Stimulated activated CD8-positive, alpha-beta memory T cell treated with anti-CD3 and anti-CD28 coated beads, Interleukin-2, amount 100 ng/mL, for 48 hours (primary cell): ENCODE results near the gene ZNRF1.
A peak's percentile ranks its signal among the peaks of the same experiment; 100 is the strongest.
"Not testable (repeated sequence)": the region's sequence is repeated elsewhere in the genome, so short reads cannot be mapped to it uniquely, and the experiment has no call there.

Experiments used
- DNase-seq, 2 donors: peaks; one replicate each; pipeline ENCODE4 v3.0.0-alpha.2; 2020; ENCODE audit warnings: low read depth in 2 of 2

The ZNRF1 gene

DNA sequence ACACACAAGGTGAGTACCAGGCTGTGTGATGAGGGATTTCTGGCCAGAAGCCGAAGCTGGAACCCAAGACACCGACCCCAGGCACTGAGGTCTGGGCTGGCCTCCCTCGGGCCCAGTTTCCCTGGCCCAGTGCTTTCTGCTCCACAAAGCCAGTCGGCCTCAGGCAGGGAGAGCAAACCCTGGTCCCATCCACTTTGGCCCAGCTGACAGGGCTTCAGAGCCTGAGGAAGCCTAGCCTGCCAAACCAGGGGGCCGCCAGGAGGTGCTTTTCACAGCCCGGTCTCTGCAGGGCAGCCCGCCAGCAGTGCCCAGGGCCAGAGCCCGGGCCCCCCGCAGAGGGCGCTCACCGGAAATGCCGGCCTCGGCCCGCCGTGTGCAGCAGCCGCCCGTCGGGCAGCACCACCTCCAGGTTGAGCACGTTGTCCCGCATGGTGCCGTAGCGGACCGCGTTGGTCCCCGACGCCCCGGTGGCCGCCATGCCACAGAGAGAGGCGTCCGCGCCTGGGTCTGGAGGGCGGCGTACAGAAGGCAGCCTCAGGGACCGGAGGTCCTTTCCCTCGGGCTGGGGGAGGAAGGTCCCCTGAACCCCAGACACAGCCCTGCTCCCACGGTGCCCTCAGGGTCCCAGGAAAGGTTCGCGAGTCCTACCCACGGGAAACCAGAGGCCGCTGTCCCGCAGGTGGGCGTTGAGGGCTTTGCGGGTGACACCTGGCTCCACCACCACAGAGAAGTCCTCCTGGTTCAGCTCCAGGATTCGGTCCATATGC is 115.5 kb downstream of the ZNRF1 start:
- no peak for DNase-seq

GRCh38 chr16:75114946-75115825 is 116.4 kb downstream of the ZNRF1 start:
- no peak for DNase-seq

DNA sequence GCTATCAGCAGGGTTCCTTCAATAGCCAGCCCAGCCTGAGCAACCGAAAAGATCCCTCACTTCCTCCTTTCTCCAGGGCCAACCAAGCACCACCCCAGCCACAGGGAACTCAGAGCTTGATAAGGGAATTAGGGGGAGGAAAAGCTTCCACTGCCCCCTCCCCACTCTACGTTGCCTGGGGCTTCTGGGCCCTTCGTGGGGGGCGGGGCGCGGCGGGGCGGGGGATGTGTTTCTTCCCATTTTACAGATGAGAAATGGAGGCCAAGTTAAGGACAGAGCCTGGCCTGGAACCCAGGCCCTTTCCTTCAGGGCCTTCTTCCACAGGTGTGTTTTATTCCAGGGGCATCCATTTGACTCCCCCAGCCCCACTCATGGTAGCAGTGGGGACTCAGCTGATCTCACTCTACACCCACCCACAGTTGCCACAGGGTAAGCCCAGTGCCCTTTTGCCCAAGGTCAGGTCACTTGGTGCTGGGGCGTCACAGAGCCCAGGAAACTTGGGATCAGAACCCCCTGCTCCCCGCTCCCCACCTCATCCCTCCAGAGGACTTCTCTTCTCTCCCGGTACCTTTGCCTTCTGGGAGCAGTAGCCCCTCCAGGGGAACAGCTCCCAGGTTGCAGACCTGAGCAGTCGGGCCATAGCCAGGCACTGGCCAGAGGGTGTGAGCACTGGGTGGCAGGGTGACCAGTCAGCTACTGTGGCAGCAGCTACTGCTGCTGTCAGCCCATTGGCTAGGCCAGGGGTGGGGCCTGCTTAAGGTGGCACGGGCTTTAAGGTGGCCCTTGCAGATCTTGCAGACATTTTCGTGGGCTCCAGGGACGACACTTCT is 117.5 kb downstream of the ZNRF1 start, which contains the start of gene LDHD:
TSS of gene LDHD (minus strand) at position 700 of the 830 bp plus-strand sequence. CDS start at position 640, 60 bp downstream.
- no peak for DNase-seq

DNA sequence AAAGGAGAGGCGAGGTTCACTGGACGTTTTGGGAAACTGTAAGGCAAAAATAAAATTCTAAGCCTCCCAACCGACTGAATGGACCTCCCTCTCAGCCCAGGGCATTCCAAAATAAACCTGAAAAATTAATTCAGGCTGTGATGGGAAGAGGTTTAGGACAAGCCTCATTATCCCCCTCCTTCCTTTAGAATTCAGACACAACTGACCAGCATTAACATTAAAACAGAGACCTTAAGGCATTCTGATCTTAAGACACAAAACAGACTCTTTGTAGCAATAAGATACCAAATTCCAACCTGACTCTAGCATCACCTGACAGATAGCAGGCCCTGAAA is 118.1 kb downstream of the ZNRF1 start:
- no peak for DNase-seq

- no peak for DNase-seq
Observed at GRCh38 chr16:75118943-75119539, 120.2 kb downstream of the ZNRF1 start.

GRCh38 chr16:75120253-75120652 is 121.4 kb downstream of the ZNRF1 start:
- no peak for DNase-seq

DNA sequence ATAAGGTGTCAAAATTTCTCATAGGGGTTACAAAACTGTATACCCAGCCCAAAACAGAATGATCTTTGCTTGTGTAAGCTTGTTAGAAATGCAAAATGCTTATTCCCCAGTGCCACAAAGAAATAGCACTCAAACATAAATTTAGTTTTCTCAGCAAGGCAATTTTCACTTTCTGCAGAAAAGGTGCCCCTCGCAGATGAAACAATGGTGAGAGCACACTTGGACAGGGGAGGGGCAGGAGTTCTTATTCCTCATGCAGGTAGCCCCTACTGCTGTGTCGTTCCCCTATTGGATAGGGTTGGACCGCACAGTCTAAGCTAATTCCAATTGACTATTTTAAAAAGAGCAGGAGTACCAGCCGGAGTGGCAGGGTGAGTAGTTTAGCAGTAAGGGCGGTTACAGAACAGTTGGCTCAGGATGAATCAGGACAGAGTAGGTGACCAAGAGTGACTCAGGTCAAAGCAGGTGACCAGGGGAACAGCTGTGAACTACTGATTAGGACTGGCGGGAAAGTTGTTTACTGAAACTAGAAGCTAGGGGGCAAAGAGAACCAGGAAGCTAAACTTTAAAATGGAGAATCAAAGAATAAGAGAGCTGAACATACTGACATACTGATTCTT is 123.2 kb downstream of the ZNRF1 start:
- DNase-seq, result no peak

DNA sequence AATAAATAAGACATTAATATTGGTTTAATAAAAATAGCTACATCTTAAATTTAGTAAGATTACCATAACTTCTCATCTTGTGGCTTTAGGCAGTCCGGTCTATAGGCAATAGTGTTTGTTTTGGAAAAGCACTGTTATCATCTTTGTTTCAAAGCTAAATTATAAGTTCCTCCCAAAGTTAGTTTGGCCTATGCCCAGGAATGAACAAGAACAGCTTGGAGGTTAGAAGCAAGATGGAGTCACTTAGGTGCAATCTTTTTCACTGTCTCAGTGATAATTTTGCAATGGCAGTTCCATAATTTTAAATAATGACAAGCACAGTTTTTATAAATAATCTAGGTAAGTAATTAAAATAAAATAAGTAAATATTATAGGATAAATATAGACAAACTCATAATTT is 123.8 kb downstream of the ZNRF1 start:
- DNase-seq, result no peak

DNA sequence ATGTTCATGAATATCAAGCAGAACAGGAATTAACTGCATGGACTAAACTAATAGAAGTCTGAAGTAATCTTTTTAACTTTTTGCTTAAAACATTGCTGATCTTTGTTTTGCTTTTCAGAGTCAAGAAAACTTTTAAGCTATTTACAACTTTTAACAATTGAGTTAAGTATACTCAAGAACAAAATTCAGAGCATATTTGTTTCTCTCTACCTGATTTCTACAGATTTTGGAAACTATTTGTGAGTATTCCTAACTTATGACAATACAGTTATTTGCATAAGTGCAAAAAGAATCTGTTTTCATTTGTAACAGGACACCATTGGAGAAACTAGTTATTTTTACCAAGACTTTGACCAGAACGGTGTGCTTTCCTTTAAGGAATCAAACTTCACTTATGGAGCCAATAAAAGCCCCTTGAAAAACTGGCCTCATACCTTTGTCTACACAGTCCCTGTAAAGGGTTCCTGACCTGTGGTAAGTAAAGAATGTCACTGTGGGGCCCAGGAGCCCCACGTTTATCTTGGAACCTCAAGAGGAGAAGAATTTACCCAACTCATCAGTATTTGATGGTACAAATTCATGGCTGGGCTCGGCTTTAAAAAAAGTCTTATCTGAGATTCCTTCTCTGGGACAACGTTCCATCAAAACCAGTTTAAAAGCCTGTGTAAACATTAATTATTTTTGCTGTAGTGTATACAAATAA is 129.0 kb downstream of the ZNRF1 start:
- DNase-seq, result no peak

DNA sequence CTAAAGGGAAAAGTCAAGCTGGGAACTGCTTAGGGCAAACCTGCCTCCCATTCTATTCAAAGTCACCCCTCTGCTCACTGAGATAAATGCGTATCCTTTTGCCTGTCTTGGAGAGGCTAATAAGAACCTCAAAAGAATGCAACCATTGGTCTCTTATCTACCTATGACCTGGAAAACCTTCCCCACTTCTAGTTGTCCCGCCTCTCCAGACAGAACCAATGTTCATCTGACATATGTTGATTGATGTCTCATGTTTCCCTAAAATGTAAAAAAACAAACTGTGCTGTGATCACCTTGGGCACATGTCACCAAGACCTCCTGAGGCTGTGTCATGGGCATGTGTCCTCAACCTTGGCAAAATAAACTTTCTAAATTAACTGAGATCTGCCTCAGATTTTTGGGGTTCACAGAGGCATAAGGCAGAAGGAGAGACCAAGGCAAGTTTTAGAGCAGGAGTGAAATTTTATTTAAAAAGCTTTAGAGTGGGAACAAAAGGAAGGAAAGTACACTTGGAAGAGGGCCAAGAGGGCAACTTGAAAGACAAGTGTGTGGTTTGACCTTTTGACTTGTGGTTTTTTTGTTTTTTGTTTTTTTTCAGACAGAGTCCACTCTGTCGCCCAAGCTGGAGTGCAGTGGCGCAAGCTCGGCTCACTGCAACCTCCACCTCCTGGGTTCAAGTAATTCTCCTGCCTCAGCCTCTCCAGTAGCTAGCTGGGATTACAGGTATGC is 130.8 kb downstream of the ZNRF1 start:
- not testable (repeated sequence) for DNase-seq

- no peak for DNase-seq
Observed at GRCh38 chr16:75130150-75130771, 131.4 kb downstream of the ZNRF1 start.

GRCh38 chr16:75131081-75131480 is 132.3 kb downstream of the ZNRF1 start:
- DNase-seq, result no peak

- no peak for DNase-seq
Observed at GRCh38 chr16:75138233-75138632, 139.4 kb downstream of the ZNRF1 start.

DNA sequence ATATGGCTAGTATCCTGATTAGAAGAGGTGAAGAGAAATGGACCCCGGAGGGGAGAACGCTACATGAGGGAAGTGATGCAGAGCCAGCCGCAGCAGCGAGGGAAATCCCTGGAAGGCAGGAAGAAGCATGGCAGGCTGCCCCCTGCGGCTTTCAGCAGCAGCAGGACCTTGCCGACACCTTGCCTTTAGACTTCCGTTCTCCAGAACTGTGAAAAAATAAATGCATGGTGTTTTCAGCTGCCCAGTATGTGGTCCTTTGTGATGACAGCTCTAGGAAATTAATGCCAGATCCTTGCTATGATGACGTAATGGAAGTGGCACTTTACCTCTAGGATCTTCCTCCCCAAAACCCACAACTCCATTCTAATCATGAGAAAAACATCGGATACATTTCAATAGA is 139.8 kb downstream of the ZNRF1 start:
- DNase-seq, result no peak

DNA sequence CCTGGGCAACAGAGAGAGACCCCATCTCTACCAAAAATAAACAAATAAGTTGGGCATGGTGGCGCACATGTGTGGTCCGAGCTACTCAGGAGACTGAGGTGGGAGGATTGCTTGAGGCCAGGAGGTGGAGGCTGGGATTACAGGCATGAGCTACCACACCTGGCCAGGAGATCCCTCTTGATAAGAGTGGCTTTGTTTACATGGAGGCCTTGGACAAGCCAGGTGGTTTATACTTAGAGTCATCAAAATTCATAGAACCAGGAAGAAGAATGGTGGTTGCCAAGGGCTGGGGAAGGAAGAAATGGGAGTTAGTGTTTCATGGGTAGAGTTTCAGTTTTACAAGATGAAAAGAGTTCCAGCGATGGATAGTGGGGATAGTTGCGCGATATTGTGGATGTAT is 140.7 kb downstream of the ZNRF1 start:
- DNase-seq, result no peak

DNA sequence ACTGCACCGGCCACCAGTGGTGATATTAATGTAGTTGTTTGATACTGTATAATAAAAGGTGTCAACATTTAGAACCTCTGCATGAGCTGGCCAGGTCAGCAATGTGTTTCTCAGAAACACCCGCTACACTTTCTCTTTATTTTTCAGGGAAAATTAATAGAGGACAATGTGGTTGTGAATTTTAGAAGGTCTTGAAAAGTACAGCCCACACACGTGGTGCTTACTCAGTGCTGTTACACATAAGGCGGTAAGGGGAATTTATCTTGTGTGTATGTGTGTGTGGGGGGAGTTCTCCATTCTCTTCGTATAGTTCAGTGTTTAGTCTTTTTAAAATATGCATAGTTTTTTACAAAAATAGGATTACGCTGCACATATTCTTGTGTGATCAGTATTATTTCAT is 145.1 kb downstream of the ZNRF1 start:
- no peak for DNase-seq

DNA sequence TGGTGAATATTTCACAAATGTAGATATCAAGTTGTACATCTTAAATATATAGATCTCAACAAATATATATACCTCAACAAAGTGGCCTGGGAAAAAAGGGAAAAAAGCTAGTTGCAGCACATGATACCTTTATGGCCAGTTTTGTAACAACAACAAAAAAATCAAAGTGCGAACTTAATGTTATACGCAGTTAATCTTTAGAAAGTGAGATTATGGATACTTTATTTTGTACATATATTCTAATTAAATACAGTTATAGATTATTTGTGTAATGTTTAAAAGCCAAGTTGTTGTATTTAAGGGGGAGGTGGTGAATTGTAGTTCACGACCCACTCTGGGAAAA is 149.1 kb downstream of the ZNRF1 start:
- DNase-seq, result no peak

DNA sequence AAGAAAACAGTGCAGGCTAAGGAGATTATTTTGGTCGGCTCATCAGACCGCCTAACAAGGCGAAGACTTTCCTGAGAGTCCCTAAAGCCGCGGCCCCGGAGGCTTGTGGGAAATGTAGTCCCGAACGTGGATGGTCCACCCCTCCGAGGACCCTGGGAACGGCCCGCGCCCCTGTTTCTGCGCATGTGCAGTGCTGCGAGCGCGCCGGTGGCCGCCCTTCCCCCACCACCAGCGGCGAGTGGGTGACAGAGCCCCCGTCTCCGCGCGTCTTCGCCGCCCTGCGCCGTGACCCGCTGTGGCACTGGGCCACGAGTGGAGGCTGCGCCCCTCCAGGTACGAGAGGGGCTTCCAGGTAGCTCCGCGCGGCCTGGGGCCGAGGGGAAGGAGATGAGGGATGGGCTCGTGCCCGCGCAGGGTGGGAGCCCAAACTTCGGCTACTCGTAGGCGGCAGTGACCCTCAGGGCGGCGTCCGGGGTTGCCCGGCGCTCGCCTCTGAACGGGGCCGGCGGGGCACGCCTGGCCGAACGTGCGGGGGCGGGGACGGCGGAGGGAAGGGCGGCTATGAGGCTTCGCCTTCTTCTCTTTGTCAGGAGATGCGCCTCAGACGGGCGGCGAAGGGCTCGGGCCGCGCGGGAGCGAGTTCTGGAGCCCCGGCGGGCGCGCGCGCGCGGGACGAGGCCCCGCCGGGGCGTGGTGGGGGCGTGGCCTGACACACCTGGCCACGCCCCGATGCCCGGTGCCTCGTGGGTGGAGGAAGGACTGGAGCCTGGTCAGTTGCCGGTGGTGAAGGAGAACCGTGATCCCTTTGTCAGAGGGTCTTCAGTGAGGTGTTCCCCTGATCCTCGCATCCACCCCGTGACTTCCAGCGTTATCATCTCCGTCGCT is 149.7 kb downstream of the ZNRF1 start, which contains the start of gene ZFP1:
TSS of gene ZFP1 (plus strand) at position 214 of the 885 bp plus-strand sequence. CDS start 4,428 bp downstream, outside the sequence.
- peak; percentile 92 to 94 for DNase-seq
